IMR-90 (cell line): ENCODE data around the gene LRRC40. TPM values are rescaled to one million over a fixed set of nuclear protein-coding genes. Genes with fewer than 3 reads are reported as not detected.

ENCODE experiments used
- ATAC-seq: fragments of 200-7000 bp; cut with Tn5 transposase; 2 replicates; pipeline ENCODE4 v1.9.1; 2020; ENCODE audit warnings: low read depth, mild to moderate bottlenecking, moderate library complexity
- BruUV-seq: library from RNA; stranded (reverse); fragments of 400-500 nt; replicated peaks from 2 replicates; lab custom pipeline; 2021; lab: Mats Ljungman, UMichigan
- CTCF ChIA-PET: fragments of 300-600 bp; formaldehyde crosslinking; extraction: SDS; loops from one replicate; lab custom pipeline; 2021; ENCODE audit warnings: antibody characterized with exemption; lab: Yijun Ruan, JAX
- POLR2A ChIA-PET: fragments of 300-600 bp; sonication (Branson Sonifier 250); formaldehyde crosslinking; loops from one replicate; lab custom pipeline; 2022; ENCODE audit warnings: antibody characterized with exemption; ENCODE audit not compliant: unreplicated experiment; lab: Charles Lee
- DNase-seq: peaks from one replicate; pipeline ENCODE4 v3.0.0; 2013
- H2AFZ ChIP-seq: replicated peaks from 2 replicates; pipeline ENCODE3; 2013; ENCODE audit warnings: low read length, mild to moderate bottlenecking; ENCODE audit not compliant: poor library complexity
- H2AK5ac ChIP-seq: 2 replicates; pipeline ENCODE4 v1.6.1; 2013; ENCODE audit warnings: low read depth, low read length, inconsistent platforms
- H2AK9ac ChIP-seq: replicated peaks from 2 replicates; pipeline ENCODE3; 2013; ENCODE audit warnings: mild to moderate bottlenecking, low read depth, low read length, moderate library complexity; ENCODE audit not compliant: poor library complexity
- H2BK120ac ChIP-seq: 2 replicates; pipeline ENCODE4 v1.6.1; 2013; ENCODE audit warnings: low read depth, low read length, inconsistent platforms
- H2BK15ac ChIP-seq: 3 replicates; pipeline ENCODE4 v1.6.1; 2013; ENCODE audit warnings: low read depth, low read length, inconsistent platforms
- H2BK20ac ChIP-seq: 2 replicates; pipeline ENCODE4 v1.6.1; 2013; ENCODE audit warnings: low read depth, mild to moderate bottlenecking, inconsistent platforms, low read length, moderate library complexity
- H2BK5ac ChIP-seq: 2 replicates; pipeline ENCODE4 v1.6.1; 2013; ENCODE audit warnings: mild to moderate bottlenecking, low read depth, low read length, inconsistent platforms; ENCODE audit not compliant: poor library complexity, severe bottlenecking
- H3K14ac ChIP-seq: replicated peaks from 2 replicates; pipeline ENCODE4 v1.6.1; 2013; ENCODE audit warnings: low read depth, low read length, inconsistent platforms
- H3K18ac ChIP-seq: 2 replicates; pipeline ENCODE4 v1.6.1; 2013; ENCODE audit warnings: low read depth, low read length, control low read depth
- H3K23ac ChIP-seq: 2 replicates; pipeline ENCODE4 v1.6.1; 2013; ENCODE audit warnings: low read depth, low read length, inconsistent platforms
- H3K27ac ChIP-seq: 2 replicates; pipeline ENCODE4 v1.5.1; 2013; ENCODE audit warnings: mild to moderate bottlenecking, control low read depth, low read length; ENCODE audit not compliant: insufficient read depth
- H3K27me3 ChIP-seq: 2 replicates; pipeline ENCODE4 v1.6.1; 2013; ENCODE audit warnings: low read length; ENCODE audit not compliant: control insufficient read depth, insufficient read depth
- H3K36me3 ChIP-seq: 2 replicates; pipeline ENCODE4 v1.6.1; 2013; ENCODE audit warnings: low read length, mixed read lengths; ENCODE audit not compliant: control insufficient read depth, insufficient read depth
- H3K4ac ChIP-seq: 2 replicates; pipeline ENCODE4 v1.6.1; 2013; ENCODE audit warnings: low read depth, low read length, inconsistent platforms
- H3K4me1 ChIP-seq: 2 replicates; pipeline ENCODE4 v1.6.1; 2013; ENCODE audit warnings: low read length, mixed read lengths; ENCODE audit not compliant: control insufficient read depth, insufficient read depth
- H3K4me2 ChIP-seq: 2 replicates; pipeline ENCODE4 v1.6.1; 2013; ENCODE audit warnings: low read depth, mild to moderate bottlenecking, control low read depth, low read length, moderate library complexity
- H3K4me3 ChIP-seq: 2 replicates; pipeline ENCODE4 v1.5.1; 2013; ENCODE audit warnings: low read depth, mild to moderate bottlenecking, control low read depth, low read length, moderate library complexity; ENCODE audit not compliant: insufficient read depth
- H3K56ac ChIP-seq: 2 replicates; pipeline ENCODE4 v1.6.1; 2013; ENCODE audit warnings: low read length, inconsistent platforms; ENCODE audit not compliant: insufficient read depth; ENCODE audit errors: extremely low read depth
- H3K79me1 ChIP-seq, 2 experiments: 2 replicates each; pipeline ENCODE4 v1.6.1; 2013; ENCODE audit warnings: low read length in 2 of 2, inconsistent platforms in 1 of 2, low read depth in 1 of 2
- H3K9ac ChIP-seq: 2 replicates; pipeline ENCODE4 v1.6.1; 2013; ENCODE audit warnings: low read depth, low read length, control low read depth
- H3K9me1 ChIP-seq: 2 replicates; pipeline ENCODE4 v1.6.1; 2013; ENCODE audit warnings: low read length, inconsistent platforms; ENCODE audit not compliant: insufficient read depth
- H3K9me3 ChIP-seq: 2 replicates; pipeline ENCODE4 v1.6.1; 2013; ENCODE audit warnings: low read length; ENCODE audit not compliant: control insufficient read depth, insufficient read depth
- H4K20me1 ChIP-seq: 2 replicates; pipeline ENCODE4 v1.6.1; 2013; ENCODE audit warnings: low read length, inconsistent platforms; ENCODE audit not compliant: insufficient read depth
- H4K5ac ChIP-seq: 2 replicates; pipeline ENCODE4 v1.6.1; 2013; ENCODE audit warnings: mild to moderate bottlenecking, low read depth, low read length, control low read depth
- H4K8ac ChIP-seq, 2 experiments: 2 replicates each; pipeline ENCODE4 v1.6.1; 2013; ENCODE audit warnings: low read depth in 2 of 2, low read length in 2 of 2, control low read depth in 1 of 2, inconsistent platforms in 1 of 2
- H4K91ac ChIP-seq: 2 replicates; pipeline ENCODE4 v1.6.1; 2013; ENCODE audit warnings: low read depth, low read length, inconsistent platforms; ENCODE audit not compliant: insufficient read depth
- BHLHE40 ChIP-seq: fragments of 150-350 bp; IDR thresholded peaks from 2 replicates; pipeline ENCODE4 v1.6.1; 2016; ENCODE audit warnings: mild to moderate bottlenecking, low read depth, low read length
- CEBPB ChIP-seq: IDR thresholded peaks from 2 replicates; pipeline ENCODE4 v1.6.1; 2012; ENCODE audit warnings: low read depth, low read length, improper control_type of control experiment
- CHD1 ChIP-seq: IDR thresholded peaks from 2 replicates; pipeline ENCODE4 v1.6.1; 2012; ENCODE audit warnings: low read depth, low read length, improper control_type of control experiment
- FOS ChIP-seq: fragments of 150-350 bp; IDR thresholded peaks from 2 replicates; pipeline ENCODE4 v1.6.1; 2016; ENCODE audit warnings: low read depth, low read length
- MAFK ChIP-seq: IDR thresholded peaks from 2 replicates; pipeline ENCODE4 v1.6.1; 2012; ENCODE audit warnings: low read depth, low read length, improper control_type of control experiment
- MAZ ChIP-seq: IDR thresholded peaks from 2 replicates; pipeline ENCODE4 v1.6.1; 2012; ENCODE audit warnings: low read depth, mild to moderate bottlenecking, low read length, improper control_type of control experiment, moderate library complexity, borderline replicate concordance
- MXI1 ChIP-seq: IDR thresholded peaks from 2 replicates; pipeline ENCODE4 v1.6.1; 2012; ENCODE audit warnings: low read depth, mild to moderate bottlenecking, low read length, moderate library complexity, borderline replicate concordance
- NFE2L2 ChIP-seq: fragments of 150-350 bp; IDR thresholded peaks from 2 replicates; pipeline ENCODE4 v1.6.1; 2016; ENCODE audit warnings: low read depth, mild to moderate bottlenecking, low read length
- POLR2A ChIP-seq: IDR thresholded peaks from 2 replicates; pipeline ENCODE4 v1.6.1; 2012; ENCODE audit warnings: mild to moderate bottlenecking, low read depth, low read length
- RAD21 ChIP-seq: IDR thresholded peaks from 2 replicates; pipeline ENCODE4 v1.6.1; 2012; ENCODE audit warnings: low read length, improper control_type of control experiment
- RCOR1 ChIP-seq: IDR thresholded peaks from 2 replicates; pipeline ENCODE4 v1.6.1; 2012; ENCODE audit warnings: mild to moderate bottlenecking, low read length, improper control_type of control experiment; ENCODE audit not compliant: insufficient replicate concordance
- RFX5 ChIP-seq: IDR thresholded peaks from 2 replicates; pipeline ENCODE4 v1.8.0; 2012; ENCODE audit warnings: low read depth, mild to moderate bottlenecking, low read length, moderate library complexity
- SMC3 ChIP-seq: fragments of 150-350 bp; IDR thresholded peaks from 2 replicates; pipeline ENCODE4 v1.6.1; 2016; ENCODE audit warnings: low read depth, mild to moderate bottlenecking, antibody characterized with exemption, low read length, moderate library complexity
- WGBS, 2 experiments: methylation state at CpG; one replicate each; pipeline versions ENCODE4 v1.1.5 to v1.1.7; 2013; ENCODE audit warnings: missing lambda C conversion rate in 2 of 2; ENCODE audit not compliant: insufficient read length in 1 of 2; ENCODE audit errors: extremely low coverage in 2 of 2; 5-methylcytosine and 5-hydroxymethylcytosine counted together
- dilution Hi-C: fragments of 300-500 bp; cut with HindIII; formaldehyde crosslinking; loops from one replicate; pipeline ENCODE4 v1.14.3; 2018; ENCODE audit warnings: low sequenced_read_pairs; ENCODE audit not compliant: unreplicated experiment
- in situ Hi-C: fragments of 300-500 bp; cut with MboI; formaldehyde crosslinking; loops from 3 replicates; pipeline ENCODE4 v1.14.3; 2019; ENCODE audit warnings: low sequenced_read_pairs, inconsistent platforms, mixed read lengths
- intact Hi-C: fragments of 100-400 bp; cut with micrococcal nuclease; formaldehyde crosslinking; loops from 2 replicates; pipeline ENCODE4 v1.10.0; 2022
- polyA plus RNA-seq, 3 experiments: library from polyadenylated mRNA; depleted of rRNA; stranded (reverse); fragments of >200 nt; gene quantifications; 2 replicates each; pipeline ENCODE4 v1.2.3, GENCODE V29; 2012; ENCODE audit warnings: low replicate concordance in 1 of 3
- total RNA-seq: library from RNA; depleted of rRNA; stranded (reverse); fragments of >200 nt; gene quantifications from 2 replicates; pipeline ENCODE4 v1.2.3, GENCODE V29; 2012
- TF ChIP-seq, protein P1 (sequence below): fragments of 150-350 bp; IDR thresholded peaks from 2 replicates; pipeline ENCODE4 v1.6.1; 2017; ENCODE audit warnings: mild to moderate bottlenecking, antibody characterized with exemption, low read length, low read depth
- TF ChIP-seq, protein P2 (sequence below): fragments of 150-350 bp; IDR thresholded peaks from 2 replicates; pipeline ENCODE4 v1.6.1; 2016; ENCODE audit warnings: low read depth, mild to moderate bottlenecking, low read length, moderate library complexity, borderline replicate concordance
- TF ChIP-seq, protein P3 (sequence below): conservative IDR thresholded peaks from 2 replicates; pipeline ENCODE4 v1.5.1; 2012; ENCODE audit warnings: mild to moderate bottlenecking, low read depth, low read length, improper control_type of control experiment

The LRRC40 gene
- total and polyA plus RNA-seq, 2 of the 4 experiments (the other 2 are of a cell fraction): 11.1 to 17.4 TPM

DNA sequence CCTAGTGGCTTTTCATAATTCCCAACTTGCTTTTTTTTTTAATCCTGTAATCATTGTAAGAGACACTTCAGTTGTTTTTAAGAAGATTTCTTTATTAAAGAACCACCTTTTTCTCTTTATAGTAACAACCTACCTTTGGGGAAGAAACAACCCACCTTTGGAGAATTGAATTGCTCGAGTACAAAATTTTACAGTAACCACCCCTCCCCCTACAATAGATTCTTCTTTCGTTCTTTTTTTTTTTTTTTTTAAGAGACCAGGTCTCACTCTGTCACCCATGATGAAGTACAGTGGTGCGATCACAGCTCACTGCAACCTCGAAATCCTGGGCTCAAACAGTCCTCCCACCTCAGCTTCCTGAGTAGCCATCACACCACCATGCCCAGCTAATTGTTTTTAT lies 2.1 kb upstream of the LRRC40 start:
- Histone ChIP-seq H3K9me1 (peaks cover 7% of the 10 kb centered on the region; the same call in 1 of the 2 replicates), H3K4me1 (peaks cover 1% of the 10 kb centered on the region), H2AFZ (no peak overlapping the region), H3K9ac (no peak overlapping the region), H2AK5ac (no peak overlapping the region), H2AK9ac (no peak overlapping the region), H3K23ac (no peak overlapping the region), H3K36me3 (peaks cover 8% of the 10 kb centered on the region), H3K27me3 (no peaks in the 10 kb centered on the region), H2BK20ac (no peak overlapping the region), H2BK5ac (no peak overlapping the region), H3K14ac (no peak overlapping the region), H3K4ac (no peak overlapping the region), H3K27ac (no peak overlapping the region), H4K91ac (no peak overlapping the region), H4K20me1 (peaks cover 20% of the 10 kb centered on the region), H3K4me3 (no peak overlapping the region), H3K56ac (no peak overlapping the region), H3K9me3 (no peaks in the 10 kb centered on the region), H3K18ac (no peak overlapping the region), H2BK120ac (no peak overlapping the region), H3K79me1 (peaks cover 5 to 32% of the 10 kb centered on the region in 2 experiments; a peak in 2 of 4 replicates), H4K8ac (no peak overlapping the region), H2BK15ac (no peak overlapping the region), H3K4me2 (no peak overlapping the region), H4K5ac (no peak overlapping the region)
- intact Hi-C loops: no loop called here
- BruUV-seq: no TSS peak
- in situ Hi-C loops: no loop called here
- CTCF ChIA-PET: no interaction called here
- no peak for TF ChIP-seq BHLHE40
- TF ChIP-seq, protein P1, sequence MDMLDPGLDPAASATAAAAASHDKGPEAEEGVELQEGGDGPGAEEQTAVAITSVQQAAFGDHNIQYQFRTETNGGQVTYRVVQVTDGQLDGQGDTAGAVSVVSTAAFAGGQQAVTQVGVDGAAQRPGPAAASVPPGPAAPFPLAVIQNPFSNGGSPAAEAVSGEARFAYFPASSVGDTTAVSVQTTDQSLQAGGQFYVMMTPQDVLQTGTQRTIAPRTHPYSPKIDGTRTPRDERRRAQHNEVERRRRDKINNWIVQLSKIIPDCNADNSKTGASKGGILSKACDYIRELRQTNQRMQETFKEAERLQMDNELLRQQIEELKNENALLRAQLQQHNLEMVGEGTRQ: no peak
- no peak for TF ChIP-seq MAFK
- TF ChIP-seq CEBPB: no peak
- TF ChIP-seq RFX5: no peak
- TF ChIP-seq MXI1: no peak
- no peak for TF ChIP-seq RAD21
- no peak for TF ChIP-seq RCOR1
- TF ChIP-seq FOS: no peak
- TF ChIP-seq POLR2A: no peak
- TF ChIP-seq, protein P2, sequence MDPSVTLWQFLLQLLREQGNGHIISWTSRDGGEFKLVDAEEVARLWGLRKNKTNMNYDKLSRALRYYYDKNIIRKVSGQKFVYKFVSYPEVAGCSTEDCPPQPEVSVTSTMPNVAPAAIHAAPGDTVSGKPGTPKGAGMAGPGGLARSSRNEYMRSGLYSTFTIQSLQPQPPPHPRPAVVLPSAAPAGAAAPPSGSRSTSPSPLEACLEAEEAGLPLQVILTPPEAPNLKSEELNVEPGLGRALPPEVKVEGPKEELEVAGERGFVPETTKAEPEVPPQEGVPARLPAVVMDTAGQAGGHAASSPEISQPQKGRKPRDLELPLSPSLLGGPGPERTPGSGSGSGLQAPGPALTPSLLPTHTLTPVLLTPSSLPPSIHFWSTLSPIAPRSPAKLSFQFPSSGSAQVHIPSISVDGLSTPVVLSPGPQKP: no peak
- no peak for TF ChIP-seq MAZ
- no peak for TF ChIP-seq SMC3
- TF ChIP-seq, protein P3, sequence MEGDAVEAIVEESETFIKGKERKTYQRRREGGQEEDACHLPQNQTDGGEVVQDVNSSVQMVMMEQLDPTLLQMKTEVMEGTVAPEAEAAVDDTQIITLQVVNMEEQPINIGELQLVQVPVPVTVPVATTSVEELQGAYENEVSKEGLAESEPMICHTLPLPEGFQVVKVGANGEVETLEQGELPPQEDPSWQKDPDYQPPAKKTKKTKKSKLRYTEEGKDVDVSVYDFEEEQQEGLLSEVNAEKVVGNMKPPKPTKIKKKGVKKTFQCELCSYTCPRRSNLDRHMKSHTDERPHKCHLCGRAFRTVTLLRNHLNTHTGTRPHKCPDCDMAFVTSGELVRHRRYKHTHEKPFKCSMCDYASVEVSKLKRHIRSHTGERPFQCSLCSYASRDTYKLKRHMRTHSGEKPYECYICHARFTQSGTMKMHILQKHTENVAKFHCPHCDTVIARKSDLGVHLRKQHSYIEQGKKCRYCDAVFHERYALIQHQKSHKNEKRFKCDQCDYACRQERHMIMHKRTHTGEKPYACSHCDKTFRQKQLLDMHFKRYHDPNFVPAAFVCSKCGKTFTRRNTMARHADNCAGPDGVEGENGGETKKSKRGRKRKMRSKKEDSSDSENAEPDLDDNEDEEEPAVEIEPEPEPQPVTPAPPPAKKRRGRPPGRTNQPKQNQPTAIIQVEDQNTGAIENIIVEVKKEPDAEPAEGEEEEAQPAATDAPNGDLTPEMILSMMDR: no peak
- TF ChIP-seq NFE2L2: no peak
- TF ChIP-seq CHD1: no peak
- dilution Hi-C loops: no loop called here
- POLR2A ChIA-PET: no interaction called here
- 90% methylated on average over 2 of the region's 4 CpGs; no CpG with 5 or more reads in 1 of the 2 experiments for WGBS, 2 experiments
- no peak for DNase-seq
- no peak for ATAC-seq
